Measurements from ENCODE around the gene TMEM130.

The TMEM130 gene

DNA sequence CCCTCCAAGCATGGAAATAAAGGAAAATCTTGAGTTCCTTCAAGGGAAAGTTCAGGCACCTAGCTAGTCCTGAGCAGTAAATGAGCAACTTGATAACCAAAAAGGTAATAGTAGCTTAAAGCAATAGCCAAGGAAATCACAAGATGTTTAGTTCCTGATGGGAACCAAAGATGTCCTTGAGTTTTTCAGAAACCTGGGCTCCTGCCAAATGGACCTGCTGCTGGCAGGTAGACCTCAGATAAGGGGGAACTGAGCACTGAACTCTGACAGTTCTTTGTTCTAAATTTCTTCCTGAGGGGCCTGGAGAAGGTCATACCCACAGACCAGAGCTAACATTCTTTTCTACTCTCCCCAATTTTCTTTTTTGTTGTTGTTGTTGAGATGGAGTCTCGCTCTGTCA, 48.5 kb downstream of the TMEM130 start:
- no peak for DNase-seq (ENCODE audit: low spot score)
- no peak for TF ChIP-seq CTCF (IDR thresholded peaks at IDR 0.05; ENCODE audit: extremely low read depth, insufficient read depth, missing control alignments)
- in situ Hi-C loops (cut with MboI; ENCODE audit: low pct_unique_long_range_greater_than_20kb, low sequenced_read_pairs, unreplicated experiment): no loop called here

DNA sequence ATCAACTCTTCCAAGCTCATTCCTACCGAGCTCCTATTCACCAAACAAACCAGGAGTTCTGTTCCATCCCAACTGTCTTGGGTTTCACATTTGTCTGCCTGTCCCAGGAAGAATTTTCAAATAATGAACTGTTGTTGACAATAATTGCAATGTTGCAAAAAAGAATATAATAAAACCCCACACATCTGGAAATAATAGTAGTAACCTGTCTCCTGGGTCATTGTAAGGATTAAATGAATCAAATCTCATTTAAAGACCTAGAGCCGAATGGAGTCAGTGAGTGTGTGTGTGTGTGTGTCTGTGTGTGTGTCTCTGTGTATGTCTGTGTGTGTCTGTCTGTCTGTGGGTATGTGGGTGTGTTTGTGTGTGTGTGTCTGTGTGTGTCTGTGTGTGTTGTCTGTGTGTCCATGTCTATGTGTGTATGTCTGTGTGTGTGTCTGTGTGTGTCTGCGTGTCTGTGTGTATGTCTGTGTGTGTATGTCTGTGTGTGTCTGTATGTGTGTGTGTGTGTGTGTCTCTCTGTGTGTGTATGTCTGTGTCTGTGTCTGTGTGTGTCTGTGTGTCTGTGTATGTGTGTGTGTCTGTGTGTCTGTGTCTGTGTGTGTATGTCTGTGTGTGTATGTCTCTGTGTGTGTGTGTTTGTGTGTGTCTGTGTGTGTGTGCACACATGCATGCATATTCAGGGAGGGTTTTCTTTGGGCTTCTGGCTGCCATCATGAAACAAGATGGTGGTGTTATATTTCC, 52.7 kb downstream of the TMEM130 start:
- in situ Hi-C loops (cut with MboI; ENCODE audit: low pct_unique_long_range_greater_than_20kb, low sequenced_read_pairs, unreplicated experiment): no loop called here
- no peak for TF ChIP-seq CTCF (IDR thresholded peaks at IDR 0.05; ENCODE audit: extremely low read depth, insufficient read depth, missing control alignments)
- no peak for DNase-seq (ENCODE audit: low spot score)

DNA sequence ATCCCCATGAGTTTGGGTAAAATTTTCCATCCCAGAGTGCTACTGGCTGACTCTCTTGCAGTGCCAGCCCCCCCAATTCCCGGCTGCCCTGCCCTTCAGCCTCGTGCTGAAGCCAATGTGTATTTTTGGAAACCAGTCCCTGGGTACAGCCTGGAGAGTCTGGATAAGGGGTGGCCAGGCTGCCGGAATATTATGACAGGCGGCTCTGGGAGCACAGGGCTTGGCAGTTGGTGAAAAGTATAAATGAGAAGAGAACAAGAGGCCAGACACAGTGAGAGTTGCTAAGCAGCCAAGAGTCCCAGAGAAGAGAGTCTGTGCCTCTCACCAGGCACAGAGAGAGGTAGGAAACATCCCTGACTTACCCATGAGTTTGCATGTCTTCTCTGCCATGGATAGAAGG, 53.6 kb downstream of the TMEM130 start:
- no peak for DNase-seq (ENCODE audit: low spot score)
- in situ Hi-C loops (cut with MboI; ENCODE audit: low pct_unique_long_range_greater_than_20kb, low sequenced_read_pairs, unreplicated experiment): no loop called here
- TF ChIP-seq CTCF (IDR thresholded peaks at IDR 0.05; ENCODE audit: extremely low read depth, insufficient read depth, missing control alignments): no peak

GRCh38 chr7:98815313-98815712, 54.5 kb downstream of the TMEM130 start:
- in situ Hi-C loops (cut with MboI; ENCODE audit: low pct_unique_long_range_greater_than_20kb, low sequenced_read_pairs, unreplicated experiment): no loop called here
- DNase-seq (ENCODE audit: low spot score): no peak
- no peak for TF ChIP-seq CTCF (IDR thresholded peaks at IDR 0.05; ENCODE audit: extremely low read depth, insufficient read depth, missing control alignments)

DNA sequence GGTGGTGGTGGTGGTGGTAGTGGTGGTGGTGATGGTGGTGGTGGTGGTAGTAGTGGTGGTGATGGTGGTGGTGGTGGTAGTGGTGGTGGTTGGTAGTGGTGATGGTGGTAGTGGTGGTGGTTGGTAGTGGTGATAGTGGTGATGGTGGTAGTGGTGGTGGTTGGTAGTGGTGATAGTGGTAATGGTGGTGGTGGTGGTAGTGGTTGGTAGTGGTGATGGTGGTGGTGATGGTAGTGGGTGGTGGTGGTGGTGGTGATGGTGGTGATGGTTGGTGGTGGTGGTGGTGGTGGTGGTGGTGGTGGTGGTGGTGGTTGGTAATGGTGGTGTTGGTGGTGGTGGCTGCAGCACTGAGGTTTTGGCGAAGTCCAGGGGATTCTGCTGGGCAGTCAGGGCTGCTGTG, 58.5 kb downstream of the TMEM130 start:
- no peak for TF ChIP-seq CTCF (IDR thresholded peaks at IDR 0.05; ENCODE audit: extremely low read depth, insufficient read depth, missing control alignments)
- no peak for DNase-seq (ENCODE audit: low spot score)
- in situ Hi-C loops (cut with MboI; ENCODE audit: low pct_unique_long_range_greater_than_20kb, low sequenced_read_pairs, unreplicated experiment): no loop called here

GRCh38 chr7:98810153-98810802, 59.5 kb downstream of the TMEM130 start:
- no peak for DNase-seq (ENCODE audit: low spot score)
- no peak for TF ChIP-seq CTCF (IDR thresholded peaks at IDR 0.05; ENCODE audit: extremely low read depth, insufficient read depth, missing control alignments)
- in situ Hi-C loops (cut with MboI; ENCODE audit: low pct_unique_long_range_greater_than_20kb, low sequenced_read_pairs, unreplicated experiment): no loop called here

Measured in GM13977 (cell line).